KMS-11 (cell line): Measurements from ENCODE around the gene NMBR.

Source experiments
- H2AFZ ChIP-seq: fragments of 200-600 bp; sonication (generic); 2 replicates; pipeline ENCODE4 v1.6.1; 2016; ENCODE audit warnings: antibody characterized with exemption, mixed run types, low read depth
- H3K27ac ChIP-seq: fragments of 200-600 bp; sonication (generic); 2 replicates; pipeline ENCODE4 v1.6.1; 2016; ENCODE audit warnings: mild to moderate bottlenecking, mixed run types
- H3K27me3 ChIP-seq: fragments of 200-600 bp; sonication (generic); 2 replicates; pipeline ENCODE4 v1.6.1; 2017; ENCODE audit warnings: mild to moderate bottlenecking, low read depth, mixed run types, moderate library complexity; ENCODE audit not compliant: insufficient read depth
- H3K36me3 ChIP-seq: fragments of 200-600 bp; sonication (generic); 2 replicates; pipeline ENCODE4 v1.6.1; 2017; ENCODE audit warnings: mild to moderate bottlenecking, mixed run types; ENCODE audit not compliant: insufficient read depth
- H3K4me1 ChIP-seq: fragments of 200-600 bp; sonication (generic); 2 replicates; pipeline ENCODE4 v1.6.1; 2016; ENCODE audit warnings: mild to moderate bottlenecking, low read depth, mixed run types; ENCODE audit not compliant: poor library complexity, severe bottlenecking
- H3K4me2 ChIP-seq: fragments of 200-600 bp; sonication (generic); 2 replicates; pipeline ENCODE4 v1.7.0; 2016; ENCODE audit warnings: mild to moderate bottlenecking, mixed run types
- H3K4me3 ChIP-seq: fragments of 200-600 bp; sonication (generic); IDR thresholded peaks from 2 replicates; pipeline ENCODE4 v1.6.1; 2017; ENCODE audit warnings: low read depth, low read length, mixed read lengths; ENCODE audit not compliant: insufficient read depth
- H3K79me2 ChIP-seq: fragments of 200-600 bp; sonication (generic); 2 replicates; pipeline ENCODE4 v1.6.1; 2016; ENCODE audit warnings: low read depth, mixed run types; ENCODE audit not compliant: insufficient read depth
- H3K9ac ChIP-seq: fragments of 200-600 bp; sonication (generic); 2 replicates; pipeline ENCODE4 v1.6.1; 2016; ENCODE audit warnings: mild to moderate bottlenecking, mixed run types
- H4K20me1 ChIP-seq: fragments of 200-600 bp; sonication (generic); 2 replicates; pipeline ENCODE4 v1.6.1; 2016; ENCODE audit warnings: mild to moderate bottlenecking, mixed run types; ENCODE audit not compliant: insufficient read depth
- TF ChIP-seq, protein P1 (sequence below): fragments of 200-600 bp; sonication (generic); conservative IDR thresholded peaks from 2 replicates; pipeline ENCODE4 v1.6.1; 2017; ENCODE audit warnings: low read depth, mild to moderate bottlenecking, antibody characterized with exemption, low read length, moderate library complexity, mixed read lengths

NMBR gene

DNA sequence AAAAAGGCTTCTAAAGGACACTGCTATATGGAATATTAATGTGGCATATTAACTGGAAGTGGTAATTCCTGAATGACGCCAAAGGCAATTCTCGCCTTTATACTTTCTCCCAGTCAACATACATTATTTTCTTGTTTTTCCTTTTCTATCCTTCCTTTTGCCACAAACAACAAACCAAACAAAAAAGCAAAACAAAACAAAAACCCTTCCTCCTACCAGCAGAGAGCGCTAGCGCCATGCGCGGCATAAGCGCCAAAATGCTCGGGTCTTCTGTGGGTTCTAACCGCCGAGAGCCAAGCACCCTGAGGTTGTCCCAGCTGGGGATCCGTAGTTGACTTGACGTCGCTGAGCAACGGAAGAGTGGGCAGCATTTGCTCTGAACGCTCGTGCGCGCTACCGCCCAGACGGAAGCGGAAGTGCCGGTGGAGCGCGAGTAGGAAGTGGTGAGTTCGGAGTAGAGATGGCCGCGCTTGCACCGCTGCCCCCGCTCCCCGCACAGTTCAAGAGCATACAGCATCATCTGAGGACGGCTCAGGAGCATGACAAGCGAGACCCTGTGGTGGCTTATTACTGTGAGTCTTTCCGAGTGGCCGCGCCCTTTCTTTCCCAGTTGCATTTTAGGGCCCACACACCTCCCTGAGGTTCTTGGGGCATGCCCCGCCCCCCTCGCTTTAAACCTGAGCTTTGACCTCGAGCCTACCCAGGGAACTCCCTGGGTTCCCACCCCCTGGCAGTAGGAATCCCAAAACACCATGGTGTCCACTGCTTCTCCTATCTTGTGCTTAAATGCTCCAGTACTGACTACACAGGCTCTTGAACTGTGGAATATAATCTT, at the start of gene NMBR, which contains the start of gene VTA1:
TSS of gene NMBR (minus strand) at position 295 of the 835 bp plus-strand sequence. CDS start 58,464 bp downstream, outside the sequence.
TSS of gene VTA1 (plus strand) at position 436 of the 835 bp plus-strand sequence. CDS start at position 461, 25 bp downstream.
- Histone ChIP-seq H3K4me1 (peaks cover 26% of the 10 kb centered on the region), H3K27ac (peak within 1 kb of the TSS; percentile 31; the same call in 1 of the 2 replicates), H3K36me3 (no peaks in the 10 kb centered on the region), H3K4me2 (peak within 1 kb of the TSS; percentile 82), H3K79me2 (peaks cover 45% of the 10 kb centered on the region), H4K20me1 (no peaks in the 10 kb centered on the region), H2AFZ (peak within 1 kb of the TSS; percentile 94), H3K9ac (peak within 1 kb of the TSS; percentile 63), H3K27me3 (no peaks in the 10 kb centered on the region), H3K4me3 (peak within 1 kb of the TSS; percentile 62)
- TF ChIP-seq, protein P1, sequence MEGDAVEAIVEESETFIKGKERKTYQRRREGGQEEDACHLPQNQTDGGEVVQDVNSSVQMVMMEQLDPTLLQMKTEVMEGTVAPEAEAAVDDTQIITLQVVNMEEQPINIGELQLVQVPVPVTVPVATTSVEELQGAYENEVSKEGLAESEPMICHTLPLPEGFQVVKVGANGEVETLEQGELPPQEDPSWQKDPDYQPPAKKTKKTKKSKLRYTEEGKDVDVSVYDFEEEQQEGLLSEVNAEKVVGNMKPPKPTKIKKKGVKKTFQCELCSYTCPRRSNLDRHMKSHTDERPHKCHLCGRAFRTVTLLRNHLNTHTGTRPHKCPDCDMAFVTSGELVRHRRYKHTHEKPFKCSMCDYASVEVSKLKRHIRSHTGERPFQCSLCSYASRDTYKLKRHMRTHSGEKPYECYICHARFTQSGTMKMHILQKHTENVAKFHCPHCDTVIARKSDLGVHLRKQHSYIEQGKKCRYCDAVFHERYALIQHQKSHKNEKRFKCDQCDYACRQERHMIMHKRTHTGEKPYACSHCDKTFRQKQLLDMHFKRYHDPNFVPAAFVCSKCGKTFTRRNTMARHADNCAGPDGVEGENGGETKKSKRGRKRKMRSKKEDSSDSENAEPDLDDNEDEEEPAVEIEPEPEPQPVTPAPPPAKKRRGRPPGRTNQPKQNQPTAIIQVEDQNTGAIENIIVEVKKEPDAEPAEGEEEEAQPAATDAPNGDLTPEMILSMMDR: peak; percentile 90

DNA sequence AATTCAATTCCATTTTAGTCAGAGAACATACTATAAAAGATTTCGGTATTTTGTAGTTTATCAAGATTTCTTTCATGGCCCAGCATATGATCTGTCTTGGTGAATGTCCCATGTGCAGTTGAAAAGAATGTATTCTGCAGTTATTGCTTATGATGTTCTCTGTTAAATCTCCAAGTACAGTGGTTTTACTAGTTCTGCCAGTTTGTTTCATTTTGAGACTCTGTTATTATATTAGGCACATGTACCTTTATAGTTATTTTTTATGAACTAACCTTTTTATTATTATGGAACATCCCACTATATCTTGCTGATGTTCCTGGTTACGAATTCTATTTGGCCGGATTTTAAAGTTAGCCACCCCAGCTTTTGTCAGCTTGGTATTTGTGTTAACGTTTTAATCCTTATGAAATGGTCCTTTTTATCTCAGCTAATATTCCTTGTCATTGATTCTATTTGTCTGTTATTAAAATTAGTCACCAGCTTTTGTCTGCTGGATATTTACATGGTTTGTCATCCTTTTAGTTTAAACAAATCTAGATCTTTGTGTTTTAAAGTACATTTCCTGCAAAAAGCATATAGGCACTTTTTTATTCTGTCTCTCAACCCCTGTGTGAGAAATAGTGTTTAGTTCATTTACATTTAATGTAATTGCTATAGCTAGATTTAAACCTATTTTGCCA, 49.1 kb upstream of the NMBR start:
- Histone ChIP-seq H4K20me1 (no peaks in the 10 kb centered on the region), H3K9ac (no peak overlapping the region), H3K36me3 (peaks cover 7% of the 10 kb centered on the region; the same call in 1 of the 2 replicates), H2AFZ (no peak overlapping the region), H3K4me1 (no peaks in the 10 kb centered on the region), H3K4me2 (no peak overlapping the region), H3K27ac (no peak overlapping the region), H3K27me3 (no peaks in the 10 kb centered on the region), H3K79me2 (no peaks in the 10 kb centered on the region), H3K4me3 (no peak overlapping the region)
- TF ChIP-seq, protein P1: no peak

DNA sequence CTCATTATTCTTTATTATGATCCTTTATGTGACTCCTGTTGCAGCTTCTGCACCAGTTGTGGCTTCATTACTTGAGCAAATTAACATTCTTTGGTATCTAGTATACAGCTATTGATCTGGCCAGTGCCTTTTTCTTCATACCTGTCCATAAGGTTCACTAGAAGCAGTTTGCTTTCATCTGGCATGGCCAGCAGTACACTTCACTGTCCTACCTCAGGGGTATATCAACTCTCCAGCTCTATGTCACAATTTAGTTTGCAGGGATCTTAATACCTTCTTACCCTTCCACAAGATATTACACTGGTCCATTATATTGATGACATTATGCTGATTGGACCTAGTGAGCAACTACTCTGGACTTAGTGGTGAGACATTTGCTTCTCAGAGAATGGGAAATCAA, 46.7 kb upstream of the NMBR start:
- H3K79me2 ChIP-seq: no peaks in the 10 kb centered on the region
- H3K4me3 ChIP-seq: no peak overlapping the region
- no peak overlapping the region for H3K27ac ChIP-seq
- TF ChIP-seq, protein P1: no peak
- no peak overlapping the region for H2AFZ ChIP-seq
- H3K4me1 ChIP-seq: no peaks in the 10 kb centered on the region
- H3K4me2 ChIP-seq: no peak overlapping the region
- 0 out of 2 replicates have a peak, but pooled peaks cover 4% of the 10 kb centered on the region for H3K36me3 ChIP-seq
- no peak overlapping the region for H3K9ac ChIP-seq
- no peaks in the 10 kb centered on the region for H3K27me3 ChIP-seq
- no peaks in the 10 kb centered on the region for H4K20me1 ChIP-seq

DNA sequence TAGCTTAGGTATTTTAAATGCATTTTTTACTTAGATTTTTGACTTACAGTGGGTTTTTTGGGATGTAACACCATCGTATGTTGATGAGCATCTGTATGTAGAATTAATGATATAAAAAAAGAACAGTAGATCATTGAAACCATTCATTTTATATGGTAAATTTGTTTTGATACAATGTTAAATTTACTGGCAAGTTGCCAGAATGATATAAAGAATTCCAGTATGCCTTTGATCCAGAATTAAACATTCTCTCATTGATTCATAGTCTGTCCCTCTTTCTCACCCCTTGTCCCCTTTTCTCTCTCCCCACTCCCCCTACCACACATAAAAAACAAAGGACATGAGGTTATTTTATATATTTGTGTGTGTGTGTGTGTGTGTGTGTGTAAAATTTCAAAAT, 45.4 kb upstream of the NMBR start:
- Histone ChIP-seq H3K27ac (no peak overlapping the region), H3K79me2 (no peaks in the 10 kb centered on the region), H3K4me3 (no peak overlapping the region), H2AFZ (no peak overlapping the region), H3K27me3 (no peaks in the 10 kb centered on the region), H3K36me3 (0 out of 2 replicates have a peak, but pooled peaks cover 4% of the 10 kb centered on the region), H3K4me1 (no peaks in the 10 kb centered on the region), H3K9ac (no peak overlapping the region), H3K4me2 (no peak overlapping the region), H4K20me1 (no peaks in the 10 kb centered on the region)
- TF ChIP-seq, protein P1: no peak
